Right ventricle myocardium superior (tissue), 1 donor: ENCODE data around the gene EIF1. TPM values are rescaled to one million over a fixed set of nuclear protein-coding genes. Genes with fewer than 3 reads are reported as not detected.
"Not testable (repeated sequence)": the region's sequence is repeated elsewhere in the genome, so short reads cannot be mapped to it uniquely, and the experiment has no call there.

Experiments used
- ATAC-seq: fragments of 200-7000 bp; cut with Tn5 transposase; one replicate; pipeline ENCODE4 v1.9.1; 2020; ENCODE audit warnings: mild to moderate bottlenecking; ENCODE audit not compliant: poor library complexity
- DNase-seq: peaks from one replicate; pipeline ENCODE4 v3.0.0-alpha.2; 2020
- intact Hi-C: fragments of 100-400 bp; cut with DNase I; formaldehyde crosslinking; loops from one replicate; pipeline ENCODE4 v1.11.2; 2022
- long read RNA-seq: library from polyadenylated mRNA; unstranded; transcript quantifications from one replicate; pipeline ENCODE4 v2.0.0, GENCODE V29; 2021
- total RNA-seq: library from RNA; stranded (reverse); fragmentation: NEBNext Ultra II Directional; extraction: Animal tissue kit (Norgen Biotek cat#: 25700); gene quantifications from one replicate; pipeline ENCODE4 v1.2.1, GENCODE V29; 2021
- donor health status: DM: no; HTN: yes; CAD: no; lungs with severe emphysema.

Gene EIF1
- total RNA-seq = 1,143 TPM
- long read RNA-seq, transcript EIF1-201 (3 exons, 1,120 nt) = minor isoform, 5 of 1,272 reads
- long read RNA-seq, transcript EIF1-203 (4 exons, 2,330 nt) = major isoform, 1,247 of 1,272 reads
- long read RNA-seq, transcript EIF1-202 (2 exons, 2,170 nt) = minor isoform, 5 of 1,272 reads
- long read RNA-seq, partial matches to known transcripts = 5 of 1,272 reads
- long read RNA-seq, other reads (novel, unspliced or antisense) = 9 of 1,272 reads

- peak; percentile 100 for DNase-seq
- peak; percentile 93 for ATAC-seq
- intact Hi-C loops = no loop called here
Observed at GRCh38 chr17:41688641-41689496, at the start of gene EIF1. TSS of gene EIF1 (plus strand) at chr17:41688885. CDS start at chr17:41689039, 154 bp downstream.

GRCh38 chr17:41638941-41639340 lies 49.7 kb upstream of the EIF1 start:
- DNase-seq = no peak
- intact Hi-C loops = no loop called here
- ATAC-seq = no peak

GRCh38 chr17:41639492-41640473 lies 48.9 kb upstream of the EIF1 start:
- intact Hi-C loops = no loop called here
- DNase-seq (no peak), ATAC-seq (no peak)

GRCh38 chr17:41640596-41640995 lies 48.1 kb upstream of the EIF1 start:
- intact Hi-C loops, ATAC-seq, DNase-seq: not testable (repeated sequence)

- ATAC-seq (no peak), DNase-seq (no peak)
- intact Hi-C loops = no loop called here
Observed at GRCh38 chr17:41642252-41643156, 46.2 kb upstream of the EIF1 start.

- DNase-seq (no peak), ATAC-seq (no peak)
- intact Hi-C loops = loop anchor here (5.0 kb wide), 1 partner anchor 70 kb away; no protein-coding TSS in a partner anchor
Observed at GRCh38 chr17:41647038-41647813, 41.5 kb upstream of the EIF1 start.

- peak; percentile 93 for ATAC-seq
- intact Hi-C loops = loop anchor here (2.0 to 5.0 kb wide), 2 partner anchors 71 to 99 kb away; no protein-coding TSS in a partner anchor
- peak; percentile 94 for DNase-seq
Observed at GRCh38 chr17:41647940-41648410, 40.7 kb upstream of the EIF1 start.

GRCh38 chr17:41648411-41649195 lies 40.1 kb upstream of the EIF1 start:
- ATAC-seq (peak; percentile 97), DNase-seq (peak; percentile 90)
- intact Hi-C loops = loop anchor here (2.0 to 5.0 kb wide), 2 partner anchors 71 to 100 kb away; no protein-coding TSS in a partner anchor

- intact Hi-C loops = loop anchor here (2.0 to 5.0 kb wide), 2 partner anchors 73 to 101 kb away; no protein-coding TSS in a partner anchor
- DNase-seq (no peak), ATAC-seq (no peak)
Observed at GRCh38 chr17:41649923-41650519, 38.7 kb upstream of the EIF1 start.

- DNase-seq = peak; percentile 34
- intact Hi-C loops = no loop called here
- ATAC-seq = no peak
Observed at GRCh38 chr17:41650794-41651624, 37.7 kb upstream of the EIF1 start.

GRCh38 chr17:41651625-41652460 lies 36.8 kb upstream of the EIF1 start:
- ATAC-seq (peak; percentile 32), DNase-seq (peak; percentile 43)
- intact Hi-C loops = no loop called here

GRCh38 chr17:41652461-41652970 lies 36.2 kb upstream of the EIF1 start:
- intact Hi-C loops = no loop called here
- ATAC-seq (no peak), DNase-seq (peak; percentile 18)

GRCh38 chr17:41653421-41653820 lies 35.3 kb upstream of the EIF1 start:
- intact Hi-C loops = no loop called here
- DNase-seq (no peak), ATAC-seq (no peak)
